Suprapubic skin (tissue), 3 donors: Measurements from ENCODE around the gene SMPX.

Experiments
- POLR2AphosphoS5 ChIP-seq, 3 donors: sonication (generic); formaldehyde crosslinking; IDR thresholded peaks; one replicate each; pipeline ENCODE4 v1.6.1; 2017; ENCODE audit warnings: antibody characterized with exemption in 3 of 3
- TF ChIP-seq, protein P1 (sequence below), 2 donors: fragments of 200-600 bp in 1 of 2; fragments of 450-650 bp in 1 of 2; sonication (generic) in 1 of 2; IDR thresholded peaks; one replicate each; pipeline ENCODE4 v1.5.1; 2016 to 2019; ENCODE audit warnings: antibody characterized with exemption in 2 of 2, mild to moderate bottlenecking in 1 of 2, moderate library complexity in 1 of 2

DNA sequence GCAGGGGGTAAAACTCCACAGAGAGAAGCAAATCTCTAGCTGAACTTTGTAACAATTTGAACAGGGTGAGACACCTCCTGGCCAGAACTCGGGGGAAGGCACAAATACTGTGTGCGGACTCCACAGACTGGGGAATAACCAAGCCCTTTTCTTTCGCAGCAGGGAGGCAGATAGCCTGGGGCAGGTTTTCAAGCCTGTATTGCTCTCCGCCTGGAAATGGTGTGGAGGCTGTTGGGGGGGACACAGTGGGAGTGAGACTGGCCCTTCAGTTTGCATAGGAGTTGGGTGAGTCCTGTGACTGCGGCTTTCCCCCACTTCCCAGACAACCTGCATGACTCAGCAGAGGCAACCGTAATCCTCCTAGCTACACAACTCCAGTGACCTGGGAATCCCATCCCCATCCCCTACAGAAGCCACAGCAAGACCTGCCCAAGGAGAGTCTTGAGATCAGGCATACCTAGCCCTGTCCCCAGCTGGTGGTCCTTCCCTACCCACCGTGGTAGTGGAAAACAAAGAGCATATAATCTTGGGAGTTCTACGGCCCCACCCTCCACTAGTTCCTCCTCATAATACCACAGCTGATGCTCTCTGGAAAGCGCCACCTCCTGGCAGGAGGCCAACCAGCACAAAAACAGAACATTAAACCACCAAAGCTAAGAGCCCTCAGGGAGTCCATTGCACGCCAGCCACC, 12.9 kb upstream of the SMPX start:
- TF ChIP-seq, protein P1, sequence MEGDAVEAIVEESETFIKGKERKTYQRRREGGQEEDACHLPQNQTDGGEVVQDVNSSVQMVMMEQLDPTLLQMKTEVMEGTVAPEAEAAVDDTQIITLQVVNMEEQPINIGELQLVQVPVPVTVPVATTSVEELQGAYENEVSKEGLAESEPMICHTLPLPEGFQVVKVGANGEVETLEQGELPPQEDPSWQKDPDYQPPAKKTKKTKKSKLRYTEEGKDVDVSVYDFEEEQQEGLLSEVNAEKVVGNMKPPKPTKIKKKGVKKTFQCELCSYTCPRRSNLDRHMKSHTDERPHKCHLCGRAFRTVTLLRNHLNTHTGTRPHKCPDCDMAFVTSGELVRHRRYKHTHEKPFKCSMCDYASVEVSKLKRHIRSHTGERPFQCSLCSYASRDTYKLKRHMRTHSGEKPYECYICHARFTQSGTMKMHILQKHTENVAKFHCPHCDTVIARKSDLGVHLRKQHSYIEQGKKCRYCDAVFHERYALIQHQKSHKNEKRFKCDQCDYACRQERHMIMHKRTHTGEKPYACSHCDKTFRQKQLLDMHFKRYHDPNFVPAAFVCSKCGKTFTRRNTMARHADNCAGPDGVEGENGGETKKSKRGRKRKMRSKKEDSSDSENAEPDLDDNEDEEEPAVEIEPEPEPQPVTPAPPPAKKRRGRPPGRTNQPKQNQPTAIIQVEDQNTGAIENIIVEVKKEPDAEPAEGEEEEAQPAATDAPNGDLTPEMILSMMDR (IDR thresholded peaks at IDR 0.05) = no peak
- no peak for TF ChIP-seq POLR2AphosphoS5 (IDR thresholded peaks at IDR 0.05)
